HG03045 (cell line): ENCODE measurements around the gene METTL25.

Source experiments
- ATAC-seq: cut with Tn5 transposase; IDR thresholded peaks from one replicate; pipeline ENCODE4 v1.9.1; 2021; ENCODE audit warnings: mild to moderate bottlenecking, moderate library complexity; ENCODE audit not compliant: unreplicated experiment

Gene METTL25

DNA sequence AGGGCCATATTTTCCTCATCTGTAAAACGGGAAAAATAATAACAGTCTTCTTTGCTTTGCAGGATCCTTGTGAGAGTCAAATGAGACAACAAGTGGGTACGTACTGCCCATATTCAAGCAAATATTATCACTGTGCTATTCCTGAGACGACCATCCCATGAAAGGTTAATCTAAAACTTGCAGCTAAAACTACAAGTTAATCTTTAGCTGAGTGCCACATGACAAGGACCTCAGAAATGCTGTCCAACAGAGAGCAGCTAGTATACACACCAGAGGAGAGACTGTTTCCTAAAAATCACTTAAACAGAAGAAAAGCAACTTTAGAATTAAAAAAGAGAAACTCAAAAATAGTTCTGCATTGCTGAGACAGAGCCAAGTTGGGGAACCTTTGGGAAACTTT lies 165.7 kb downstream of the METTL25 start:
- ATAC-seq, result no peak

DNA sequence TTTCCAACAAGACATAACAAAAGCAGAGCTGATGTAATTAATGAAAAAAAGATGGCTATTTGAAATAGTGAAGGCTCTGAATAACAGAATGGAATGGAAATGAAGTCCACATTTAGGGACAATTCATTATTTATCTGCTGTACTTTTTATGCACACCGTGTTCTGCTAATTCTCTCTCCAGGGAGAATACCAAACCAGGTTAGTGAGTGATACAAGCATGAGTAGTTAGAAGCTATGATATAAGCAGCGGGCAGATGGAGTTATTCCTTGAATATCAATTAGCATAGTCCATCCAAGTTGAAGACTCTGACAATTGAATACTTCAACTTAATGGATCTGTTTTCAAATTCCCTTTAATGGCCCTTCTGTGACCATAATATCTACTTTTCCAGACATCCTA lies 166.3 kb downstream of the METTL25 start:
- ATAC-seq, result no peak

DNA sequence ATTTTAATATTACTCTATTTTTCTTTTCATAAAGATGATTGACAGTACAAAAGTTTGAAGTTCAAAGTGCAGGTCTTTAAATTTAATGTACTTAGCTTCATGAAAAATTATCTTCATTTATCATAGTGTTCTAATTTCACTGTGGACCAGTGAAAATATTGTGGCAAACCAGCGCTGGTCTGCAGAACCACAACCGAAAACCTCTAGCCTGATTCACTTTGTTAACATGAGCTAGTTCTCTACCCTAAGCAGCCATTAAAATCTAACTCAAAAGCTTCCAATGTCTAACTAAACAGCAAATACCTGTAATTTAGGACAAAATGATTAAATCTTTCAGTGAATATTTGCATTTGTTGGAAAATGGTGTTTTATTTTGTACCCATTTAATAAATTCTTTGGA lies 167.3 kb downstream of the METTL25 start:
- no peak for ATAC-seq

DNA sequence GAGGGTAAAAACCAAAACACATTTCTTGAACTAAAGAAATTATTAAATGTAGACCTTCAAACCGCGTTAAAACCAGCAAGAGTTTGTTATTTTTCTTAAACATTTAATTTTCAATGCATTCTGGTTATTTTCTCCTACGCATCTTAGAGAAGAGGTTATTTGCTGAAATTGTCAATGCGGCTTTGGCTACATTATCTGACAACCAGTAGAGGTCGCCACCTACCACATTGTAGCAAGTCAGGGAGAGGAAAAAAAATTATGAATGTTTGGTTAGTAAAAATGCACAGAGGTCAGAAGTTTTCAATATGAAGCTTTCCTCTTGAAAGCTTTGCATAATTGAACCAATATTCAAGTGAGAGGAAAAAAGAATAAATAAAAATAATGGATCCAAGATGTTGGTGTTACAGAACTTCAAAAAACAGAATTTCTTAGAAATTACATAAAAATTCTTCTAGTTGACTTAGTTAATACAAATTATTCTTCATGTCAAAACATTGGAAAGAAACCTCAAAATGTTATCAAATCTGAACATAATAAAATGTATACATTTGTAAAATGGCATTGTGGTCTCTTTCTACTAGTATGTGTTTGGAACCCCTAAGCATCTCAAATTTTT lies 168.9 kb downstream of the METTL25 start:
- no peak for ATAC-seq
